A549 (cell line): Measurements from ENCODE around the gene MAP3K14.

Experiments used
- MAFK ChIP-seq: fragments of 450-650 bp; IDR thresholded peaks from 2 replicates; pipeline ENCODE4 v1.6.1; 2014; ENCODE audit not compliant: partially characterized antibody
- POLR2A ChIP-seq: IDR thresholded peaks from 2 replicates; pipeline ENCODE4 v1.6.1; 2012; ENCODE audit warnings: mild to moderate bottlenecking, low read length
- POLR2AphosphoS2 ChIP-seq: conservative IDR thresholded peaks from 2 replicates; pipeline ENCODE4 v1.6.1; 2012; ENCODE audit warnings: low read length, improper control_type of control experiment, inconsistent platforms
- RFX5 ChIP-seq: fragments of 450-650 bp; IDR thresholded peaks from 2 replicates; pipeline ENCODE4 v1.7.1; 2014; ENCODE audit warnings: antibody characterized with exemption, mild to moderate bottlenecking, moderate library complexity
- TF ChIP-seq, protein P1 (sequence below): fragments of >200 bp; sonication (Bioruptor Twin); formaldehyde crosslinking; IDR thresholded peaks from 3 replicates; pipeline ENCODE4 v1.5.1; 2016

- TF ChIP-seq POLR2AphosphoS2 (no peak), POLR2A (no peak), RFX5 (no peak), MAFK (no peak)
- TF ChIP-seq, protein P1, sequence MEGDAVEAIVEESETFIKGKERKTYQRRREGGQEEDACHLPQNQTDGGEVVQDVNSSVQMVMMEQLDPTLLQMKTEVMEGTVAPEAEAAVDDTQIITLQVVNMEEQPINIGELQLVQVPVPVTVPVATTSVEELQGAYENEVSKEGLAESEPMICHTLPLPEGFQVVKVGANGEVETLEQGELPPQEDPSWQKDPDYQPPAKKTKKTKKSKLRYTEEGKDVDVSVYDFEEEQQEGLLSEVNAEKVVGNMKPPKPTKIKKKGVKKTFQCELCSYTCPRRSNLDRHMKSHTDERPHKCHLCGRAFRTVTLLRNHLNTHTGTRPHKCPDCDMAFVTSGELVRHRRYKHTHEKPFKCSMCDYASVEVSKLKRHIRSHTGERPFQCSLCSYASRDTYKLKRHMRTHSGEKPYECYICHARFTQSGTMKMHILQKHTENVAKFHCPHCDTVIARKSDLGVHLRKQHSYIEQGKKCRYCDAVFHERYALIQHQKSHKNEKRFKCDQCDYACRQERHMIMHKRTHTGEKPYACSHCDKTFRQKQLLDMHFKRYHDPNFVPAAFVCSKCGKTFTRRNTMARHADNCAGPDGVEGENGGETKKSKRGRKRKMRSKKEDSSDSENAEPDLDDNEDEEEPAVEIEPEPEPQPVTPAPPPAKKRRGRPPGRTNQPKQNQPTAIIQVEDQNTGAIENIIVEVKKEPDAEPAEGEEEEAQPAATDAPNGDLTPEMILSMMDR = no peak
Measured at GRCh38 chr17:45282683-45283644, 33.9 kb downstream of the MAP3K14 start.
